ENCODE measurements around the gene TMEM235. TPM values are rescaled to one million over a fixed set of nuclear protein-coding genes. Genes with fewer than 3 reads are reported as not detected.
A peak's percentile ranks its signal among the peaks of the same experiment; 100 is the strongest.

The TMEM235 gene
- total and polyA plus RNA-seq, 9 of the 15 experiments (the other 6 are each of a cell fraction or from before 2014, with no cell fraction given), result not detected

DNA sequence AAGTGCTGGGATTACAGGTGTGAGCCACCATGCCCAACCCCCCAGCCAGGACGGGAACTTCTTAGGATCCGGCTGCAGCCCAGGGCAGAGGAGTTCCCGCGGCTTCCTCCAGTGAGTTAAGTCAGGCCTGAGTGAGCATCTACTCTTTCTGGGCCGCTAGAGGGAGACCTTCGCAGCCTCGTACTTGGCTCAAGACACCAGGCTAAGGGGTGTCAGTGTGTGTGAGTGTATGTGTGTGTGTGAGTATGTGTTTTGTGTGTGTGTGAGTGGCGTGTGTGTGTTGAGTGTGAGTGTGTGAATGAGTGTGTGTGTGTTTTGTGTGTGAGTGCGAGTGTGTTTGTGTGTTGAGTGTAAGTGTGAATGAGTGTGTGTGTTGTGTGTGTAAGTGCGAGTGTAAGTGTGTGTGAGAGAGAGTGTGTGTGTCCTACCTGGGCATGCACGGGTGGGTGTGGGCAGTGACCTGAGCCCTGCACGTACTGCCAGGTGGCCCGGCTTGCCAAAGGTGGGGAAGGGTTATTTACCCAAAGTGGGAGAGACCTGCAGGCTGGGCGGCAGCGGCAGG lies 58.5 kb downstream of the TMEM235 start (continued):
- TF ChIP-seq MYBL2 (IDR thresholded peaks at IDR 0.05; ENCODE audit: low read depth) (no peak; the same call in 1 of the 2 replicates), MYBL2 (CRISPR knock-in tag; IDR thresholded peaks at IDR 0.05; ENCODE audit: borderline replicate concordance) (no peak), CREM (IDR thresholded peaks at IDR 0.05; ENCODE audit: low read depth) (peak; percentile 70; the same call in 1 of the 2 replicates), NCOA4 (IDR thresholded peaks at IDR 0.05; ENCODE audit: partially characterized antibody) (peak; percentile 89), ZSCAN29 (IDR thresholded peaks at IDR 0.05) (peak; percentile 41; the same call in 1 of the 2 replicates), ZNF57 (CRISPR knock-in tag; IDR thresholded peaks at IDR 0.05) (no peak), LARP7 (IDR thresholded peaks at IDR 0.05) (peak; percentile 100), PRMT5 (CRISPR knock-in tag; IDR thresholded peaks at IDR 0.05) (no peak), BMI1 (IDR thresholded peaks at IDR 0.05; ENCODE audit: low read length) (no peak), PML (IDR thresholded peaks at IDR 0.05; ENCODE audit: low read length) (no peak), CEBPG (CRISPR knock-in tag; IDR thresholded peaks at IDR 0.05) (0 out of 2 replicates have a peak, but pooled peaks have one; percentile 6), CEBPG (tag; conservative IDR thresholded peaks at IDR 0.05 in 1 of 2, IDR thresholded peaks at IDR 0.05 in 1 of 2) (no peak), CBX3 (IDR thresholded peaks at IDR 0.05; ENCODE audit: borderline replicate concordance in 1 of 2, low read length in 2 of 2) (peak in 1 of 2 experiments; percentile 57; a peak in 1 of 3 replicates), NCOR1 (IDR thresholded peaks at IDR 0.05) (no peak; the same call in 1 of the 2 replicates), SREBF1 (IDR thresholded peaks at IDR 0.05; ENCODE audit: borderline replicate concordance, low read depth, low read length) (no peak), ZBTB17 (CRISPR knock-in tag; IDR thresholded peaks at IDR 0.05) (no peak), ARID2 (IDR thresholded peaks at IDR 0.05) (peak; percentile 96), ADNP (tag; IDR thresholded peaks at IDR 0.05) (no peak), CHAMP1 (IDR thresholded peaks at IDR 0.05) (no peak), HNRNPL (IDR thresholded peaks at IDR 0.05; ENCODE audit: low read depth, low read length) (no peak), BHLHE40 (IDR thresholded peaks at IDR 0.05; ENCODE audit: low read length) (no peak), PTRF (tag; IDR thresholded peaks at IDR 0.05) (no peak)
- TF ChIP-seq, protein P1, sequence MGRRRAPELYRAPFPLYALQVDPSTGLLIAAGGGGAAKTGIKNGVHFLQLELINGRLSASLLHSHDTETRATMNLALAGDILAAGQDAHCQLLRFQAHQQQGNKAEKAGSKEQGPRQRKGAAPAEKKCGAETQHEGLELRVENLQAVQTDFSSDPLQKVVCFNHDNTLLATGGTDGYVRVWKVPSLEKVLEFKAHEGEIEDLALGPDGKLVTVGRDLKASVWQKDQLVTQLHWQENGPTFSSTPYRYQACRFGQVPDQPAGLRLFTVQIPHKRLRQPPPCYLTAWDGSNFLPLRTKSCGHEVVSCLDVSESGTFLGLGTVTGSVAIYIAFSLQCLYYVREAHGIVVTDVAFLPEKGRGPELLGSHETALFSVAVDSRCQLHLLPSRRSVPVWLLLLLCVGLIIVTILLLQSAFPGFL (CRISPR knock-in tag; IDR thresholded peaks at IDR 0.05), result no peak
- TF ChIP-seq, protein P2, sequence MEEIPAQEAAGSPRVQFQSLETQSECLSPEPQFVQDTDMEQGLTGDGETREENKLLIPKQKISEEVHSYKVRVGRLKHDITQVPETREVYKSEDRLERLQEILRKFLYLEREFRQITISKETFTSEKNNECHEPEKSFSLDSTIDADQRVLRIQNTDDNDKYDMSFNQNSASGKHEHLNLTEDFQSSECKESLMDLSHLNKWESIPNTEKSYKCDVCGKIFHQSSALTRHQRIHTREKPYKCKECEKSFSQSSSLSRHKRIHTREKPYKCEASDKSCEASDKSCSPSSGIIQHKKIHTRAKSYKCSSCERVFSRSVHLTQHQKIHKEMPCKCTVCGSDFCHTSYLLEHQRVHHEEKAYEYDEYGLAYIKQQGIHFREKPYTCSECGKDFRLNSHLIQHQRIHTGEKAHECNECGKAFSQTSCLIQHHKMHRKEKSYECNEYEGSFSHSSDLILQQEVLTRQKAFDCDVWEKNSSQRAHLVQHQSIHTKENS (CRISPR knock-in tag; IDR thresholded peaks at IDR 0.05), result no peak
- TF ChIP-seq, protein P3, sequence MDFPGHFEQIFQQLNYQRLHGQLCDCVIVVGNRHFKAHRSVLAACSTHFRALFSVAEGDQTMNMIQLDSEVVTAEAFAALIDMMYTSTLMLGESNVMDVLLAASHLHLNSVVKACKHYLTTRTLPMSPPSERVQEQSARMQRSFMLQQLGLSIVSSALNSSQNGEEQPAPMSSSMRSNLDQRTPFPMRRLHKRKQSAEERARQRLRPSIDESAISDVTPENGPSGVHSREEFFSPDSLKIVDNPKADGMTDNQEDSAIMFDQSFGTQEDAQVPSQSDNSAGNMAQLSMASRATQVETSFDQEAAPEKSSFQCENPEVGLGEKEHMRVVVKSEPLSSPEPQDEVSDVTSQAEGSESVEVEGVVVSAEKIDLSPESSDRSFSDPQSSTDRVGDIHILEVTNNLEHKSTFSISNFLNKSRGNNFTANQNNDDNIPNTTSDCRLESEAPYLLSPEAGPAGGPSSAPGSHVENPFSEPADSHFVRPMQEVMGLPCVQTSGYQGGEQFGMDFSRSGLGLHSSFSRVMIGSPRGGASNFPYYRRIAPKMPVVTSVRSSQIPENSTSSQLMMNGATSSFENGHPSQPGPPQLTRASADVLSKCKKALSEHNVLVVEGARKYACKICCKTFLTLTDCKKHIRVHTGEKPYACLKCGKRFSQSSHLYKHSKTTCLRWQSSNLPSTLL (IDR thresholded peaks at IDR 0.05), result peak; percentile 76; the same call in 1 of the 2 replicates
